Tibial nerve (tissue), 3 donors: ENCODE results near the gene KIF25.

Experiments used
- POLR2A ChIP-seq, 2 donors: fragments of 450-650 bp; IDR thresholded peaks; one replicate each; pipeline ENCODE4 v1.6.1; 2017; ENCODE audit warnings: antibody characterized with exemption in 2 of 2, mild to moderate bottlenecking in 2 of 2, moderate library complexity in 2 of 2
- TF ChIP-seq, protein P1 (sequence below), 5 experiments: fragments of 200-600 bp in 3 of 5; fragments of 450-650 bp in 2 of 5; sonication (generic) in 3 of 5; IDR thresholded peaks; one replicate each; pipeline ENCODE4 v1.5.1; 2016 to 2019; ENCODE audit warnings: antibody characterized with exemption in 5 of 5, mild to moderate bottlenecking in 3 of 5, moderate library complexity in 2 of 5

DNA sequence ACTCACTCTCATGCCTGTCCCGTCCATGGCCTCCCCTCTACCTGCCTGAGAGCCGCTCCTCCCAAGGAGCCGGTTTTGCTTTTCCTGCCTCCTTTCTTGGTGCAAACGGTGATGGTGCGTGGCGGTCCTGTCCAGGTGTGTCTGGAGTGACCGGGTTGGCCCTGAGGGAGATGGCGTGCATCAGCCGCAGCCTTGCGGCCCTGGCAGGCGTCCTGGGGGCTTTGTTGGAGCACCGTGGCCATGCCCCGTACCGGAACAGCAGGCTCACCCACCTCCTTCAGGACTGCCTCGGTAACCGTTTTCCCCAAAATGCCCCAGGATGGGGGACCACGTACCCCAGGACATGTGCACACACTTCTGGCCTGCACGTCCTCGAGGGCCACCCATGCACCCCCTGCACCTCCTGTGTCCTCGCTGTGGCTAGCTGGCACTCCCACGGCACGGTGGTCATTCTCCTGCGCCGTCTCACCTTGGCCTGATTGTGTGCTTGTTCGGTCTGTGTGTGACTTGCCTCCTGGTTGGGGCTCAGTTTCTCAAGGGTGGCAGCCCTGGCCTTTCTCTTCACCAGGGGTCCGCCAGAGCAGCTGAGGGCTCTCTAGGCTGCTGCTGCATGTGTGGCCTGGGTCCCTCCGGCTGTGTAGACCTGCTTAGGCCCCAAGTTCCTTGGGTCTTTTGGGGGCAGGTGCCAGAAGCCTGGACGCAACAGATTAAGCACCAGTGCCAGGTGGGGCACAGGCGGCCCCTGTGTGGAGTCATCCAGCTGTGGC lies 45.1 kb downstream of the KIF25 start:
- TF ChIP-seq, protein P1, sequence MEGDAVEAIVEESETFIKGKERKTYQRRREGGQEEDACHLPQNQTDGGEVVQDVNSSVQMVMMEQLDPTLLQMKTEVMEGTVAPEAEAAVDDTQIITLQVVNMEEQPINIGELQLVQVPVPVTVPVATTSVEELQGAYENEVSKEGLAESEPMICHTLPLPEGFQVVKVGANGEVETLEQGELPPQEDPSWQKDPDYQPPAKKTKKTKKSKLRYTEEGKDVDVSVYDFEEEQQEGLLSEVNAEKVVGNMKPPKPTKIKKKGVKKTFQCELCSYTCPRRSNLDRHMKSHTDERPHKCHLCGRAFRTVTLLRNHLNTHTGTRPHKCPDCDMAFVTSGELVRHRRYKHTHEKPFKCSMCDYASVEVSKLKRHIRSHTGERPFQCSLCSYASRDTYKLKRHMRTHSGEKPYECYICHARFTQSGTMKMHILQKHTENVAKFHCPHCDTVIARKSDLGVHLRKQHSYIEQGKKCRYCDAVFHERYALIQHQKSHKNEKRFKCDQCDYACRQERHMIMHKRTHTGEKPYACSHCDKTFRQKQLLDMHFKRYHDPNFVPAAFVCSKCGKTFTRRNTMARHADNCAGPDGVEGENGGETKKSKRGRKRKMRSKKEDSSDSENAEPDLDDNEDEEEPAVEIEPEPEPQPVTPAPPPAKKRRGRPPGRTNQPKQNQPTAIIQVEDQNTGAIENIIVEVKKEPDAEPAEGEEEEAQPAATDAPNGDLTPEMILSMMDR (IDR thresholded peaks at IDR 0.05): no peak
- no peak for TF ChIP-seq POLR2A (IDR thresholded peaks at IDR 0.05)
